Cardiac fibroblast (primary cell): ENCODE results near the gene ZNF580.
A peak's percentile ranks its signal among the peaks of the same experiment; 100 is the strongest.

Experiments
- DNase-seq, 2 donors: peaks; one replicate each; pipeline versions ENCODE4 v3.0.0 to v3.0.0-alpha.2; 2010; ENCODE audit warnings: low read depth in 2 of 2
- H3K4me3 ChIP-seq, 2 donors: replicated peaks in 1 of 2; 1 replicate in 1 of 2; 2 replicates in 1 of 2; pipeline ENCODE4 v1.5.1; 2011; ENCODE audit warnings: low read depth in 2 of 2, low read length in 2 of 2, mild to moderate bottlenecking in 2 of 2, moderate library complexity in 1 of 2
- CTCF ChIP-seq: IDR thresholded peaks from one replicate; pipeline ENCODE4 v1.5.1; 2011; ENCODE audit warnings: low read depth, mild to moderate bottlenecking, low read length, inconsistent platforms

The ZNF580 gene

GRCh38 chr19:55642153-55643002, 1.6 kb downstream of the ZNF580 start:
- peak; percentile 29 to 36 for DNase-seq
- H3K4me3 ChIP-seq = peak overlapping the region; percentile 81 to 88
- no peak for TF ChIP-seq CTCF

GRCh38 chr19:55643003-55643886, 2.4 kb downstream of the ZNF580 start, which contains the start of gene ZNF581:
Gene ZNF581, plus strand, starts transcription at chr19:55643649. Its CDS starts 923 bp downstream, at chr19:55644572.
- H3K4me3 ChIP-seq = peak within 1 kb of the TSS; percentile 81 to 88
- TF ChIP-seq CTCF = no peak
- DNase-seq = peak; percentile 82

GRCh38 chr19:55643887-55644176, 3.0 kb downstream of the ZNF580 start:
- peak overlapping the region; percentile 81 to 88 for H3K4me3 ChIP-seq
- no peak for TF ChIP-seq CTCF
- no peak for DNase-seq

GRCh38 chr19:55644191-55644833, 3.5 kb downstream of the ZNF580 start:
- TF ChIP-seq CTCF = no peak
- no peak for DNase-seq
- H3K4me3 ChIP-seq = peak overlapping the region; percentile 81 to 88

- TF ChIP-seq CTCF = no peak
- no peak for DNase-seq
- H3K4me3 ChIP-seq = peak overlapping the region in 1 of 2 donors; percentile 81
Observed at GRCh38 chr19:55644842-55645511, 4.2 kb downstream of the ZNF580 start.

GRCh38 chr19:55645512-55645881, 4.7 kb downstream of the ZNF580 start:
- no peak for DNase-seq
- TF ChIP-seq CTCF = no peak
- H3K4me3 ChIP-seq = no peak overlapping the region
